A673 (cell line): ENCODE results near the gene FAM228B. TPM values are rescaled to one million over a fixed set of nuclear protein-coding genes. Genes with fewer than 3 reads are reported as not detected.

ENCODE experiments used
- BruUV-seq: library from RNA; stranded (reverse); fragments of 400-500 nt; replicated peaks from 2 replicates; lab custom pipeline; 2021; lab: Mats Ljungman, UMichigan
- CTCF ChIA-PET: fragments of 300-600 bp; sonication (Branson Sonifier 250); formaldehyde crosslinking; loops from one replicate; lab custom pipeline; 2022; ENCODE audit warnings: antibody characterized with exemption; lab: Charles Lee
- POLR2A ChIA-PET: fragments of 300-600 bp; sonication (Branson Sonifier 250); formaldehyde crosslinking; loops from one replicate; lab custom pipeline; 2022; ENCODE audit warnings: antibody characterized with exemption; ENCODE audit not compliant: low non-redundant PET; lab: Charles Lee
- DNase-seq: peaks from one replicate; pipeline ENCODE4 v3.0.0-alpha.2; 2015; ENCODE audit warnings: low spot score
- H3K27ac ChIP-seq: fragments of 200-600 bp; sonication (generic); 2 replicates; pipeline ENCODE4 v1.5.1; 2016; ENCODE audit warnings: mixed run types, low read depth, mild to moderate bottlenecking, mixed read lengths, antibody characterized with exemption, low read length; ENCODE audit not compliant: poor library complexity, severe bottlenecking
- H3K27me3 ChIP-seq: fragments of 200-600 bp; sonication (generic); replicated peaks from 2 replicates; pipeline ENCODE4 v1.6.1; 2017; ENCODE audit warnings: mixed run types, low read depth, mild to moderate bottlenecking, mixed read lengths, antibody characterized with exemption, low read length; ENCODE audit not compliant: insufficient read depth, poor library complexity
- H3K36me3 ChIP-seq: fragments of 200-600 bp; sonication (generic); 2 replicates; pipeline ENCODE4 v1.6.1; 2016; ENCODE audit warnings: mixed run types, mild to moderate bottlenecking, mixed read lengths, antibody characterized with exemption, low read length; ENCODE audit not compliant: insufficient read depth, poor library complexity, severe bottlenecking
- H3K4me1 ChIP-seq: fragments of 200-600 bp; sonication (generic); 2 replicates; pipeline ENCODE4 v1.6.1; 2017; ENCODE audit warnings: mixed run types, mild to moderate bottlenecking, mixed read lengths, antibody characterized with exemption, low read length; ENCODE audit not compliant: insufficient read depth, poor library complexity, severe bottlenecking
- H3K4me3 ChIP-seq: fragments of 200-600 bp; sonication (generic); 2 replicates; pipeline ENCODE4 v1.5.1; 2016; ENCODE audit warnings: low read depth, mixed run types, mild to moderate bottlenecking, mixed read lengths, low read length; ENCODE audit not compliant: poor library complexity, severe bottlenecking
- H3K9me3 ChIP-seq: fragments of 200-600 bp; sonication (generic); 2 replicates; pipeline ENCODE4 v1.6.1; 2016; ENCODE audit warnings: mixed run types, low read depth, mild to moderate bottlenecking, mixed read lengths, antibody characterized with exemption, low read length; ENCODE audit not compliant: poor library complexity, severe bottlenecking
- CTCF ChIP-seq: fragments of 300-800, 200-600 bp; sonication (generic); conservative IDR thresholded peaks from 2 replicates; pipeline ENCODE4 v1.5.1; 2017; ENCODE audit warnings: low read depth, mild to moderate bottlenecking, antibody characterized with exemption, low read length, moderate library complexity, mixed read lengths
- EZH2 ChIP-seq: fragments of 200-600 bp; sonication (generic); IDR thresholded peaks from 2 replicates; pipeline ENCODE4 v1.6.1; 2017; ENCODE audit warnings: borderline replicate concordance, low read depth, mild to moderate bottlenecking, mixed read lengths, antibody characterized with exemption, low read length; ENCODE audit not compliant: poor library complexity, severe bottlenecking
- intact Hi-C: fragments of 100-400 bp; cut with micrococcal nuclease; formaldehyde crosslinking; loops from one replicate; pipeline ENCODE4 v1.10.0; 2022; ENCODE audit not compliant: unreplicated experiment
- total RNA-seq: library from RNA; stranded (reverse); gene quantifications from 2 replicates; pipeline ENCODE4 v1.2.3, GENCODE V29; 2021

Gene FAM228B
- total RNA-seq, 1 experiment from 2014 or later: 6.8 TPM

GRCh38 chr2:24147364-24147763 lies 24.1 kb downstream of the FAM228B start:
- intact Hi-C loops: no loop called here
- Histone ChIP-seq H3K36me3 (no peaks in the 10 kb centered on the region), H3K4me3 (no peak overlapping the region), H3K27ac (no peak overlapping the region), H3K27me3 (no peaks in the 10 kb centered on the region), H3K9me3 (peaks cover 6% of the 10 kb centered on the region), H3K4me1 (no peaks in the 10 kb centered on the region)
- TF ChIP-seq CTCF (no peak), EZH2 (no peak)
- CTCF ChIA-PET: no interaction called here
- no peak for DNase-seq
- no TSS peak for BruUV-seq
- POLR2A ChIA-PET: no interaction called here

- POLR2A ChIA-PET: interaction anchor here (0.6 kb wide), 1 partner anchor 265 kb away, joined by 3 read pairs; no protein-coding TSS in a partner anchor
- BruUV-seq: no TSS peak
Observed at GRCh38 chr2:24152413-24153197, 29.3 kb downstream of the FAM228B start.

GRCh38 chr2:24153478-24153877 lies 30.2 kb downstream of the FAM228B start:
- CTCF ChIA-PET: no interaction called here
- Histone ChIP-seq H3K36me3 (no peaks in the 10 kb centered on the region), H3K4me3 (no peak overlapping the region), H3K27ac (no peak overlapping the region), H3K4me1 (no peaks in the 10 kb centered on the region), H3K9me3 (no peaks in the 10 kb centered on the region), H3K27me3 (no peaks in the 10 kb centered on the region)
- intact Hi-C loops: no loop called here
- no TSS peak for BruUV-seq
- TF ChIP-seq EZH2 (no peak), CTCF (no peak)
- DNase-seq: no peak
- POLR2A ChIA-PET: no interaction called here

More at GRCh38 chr2:24152413-24153197, 29.3 kb downstream of the FAM228B start:
- no peaks in the 10 kb centered on the region for H3K27me3 ChIP-seq
- H3K9me3 ChIP-seq: peaks cover 1% of the 10 kb centered on the region
- no peak overlapping the region for H3K27ac ChIP-seq
- DNase-seq: no peak
- H3K36me3 ChIP-seq: no peaks in the 10 kb centered on the region
- H3K4me1 ChIP-seq: no peaks in the 10 kb centered on the region
- CTCF ChIA-PET: no interaction called here
- H3K4me3 ChIP-seq: no peak overlapping the region
- TF ChIP-seq EZH2 (no peak), CTCF (no peak)
- intact Hi-C loops: no loop called here
